Gastroesophageal sphincter (tissue), 4 donors: Measurements from ENCODE around the gene ARID5B. TPM values are rescaled to one million over a fixed set of nuclear protein-coding genes. Genes with fewer than 3 reads are reported as not detected.

Experiments used
- ATAC-seq: fragments of 150-250 bp; one replicate; pipeline ENCODE4 v1.9.1; 2016; ENCODE audit warnings: mild to moderate bottlenecking, moderate library complexity
- H3K27ac ChIP-seq, 4 donors: fragments of 200-600 bp; sonication (generic) in 3 of 4; 1 replicate in 3 of 4; 2 replicates in 1 of 4; pipeline ENCODE4 v1.5.1; 2016 to 2019
- H3K27me3 ChIP-seq: fragments of 200-600 bp; sonication (generic); one replicate; pipeline ENCODE4 v1.5.1; 2019
- H3K36me3 ChIP-seq, 2 donors: fragments of 200-600 bp; sonication (generic); one replicate each; pipeline ENCODE4 v1.5.1; 2019; ENCODE audit warnings: control low read depth in 1 of 2
- H3K4me1 ChIP-seq, 3 donors: fragments of 200-600 bp; sonication (generic); 1 replicate in 2 of 3; 2 replicates in 1 of 3; pipeline ENCODE4 v1.5.1; 2016 to 2019; ENCODE audit warnings: control low read depth in 2 of 3
- H3K4me3 ChIP-seq, 2 donors: fragments of 200-600 bp; sonication (generic); one replicate each; pipeline ENCODE4 v1.5.1; 2019; ENCODE audit warnings: mild to moderate bottlenecking in 1 of 2, moderate library complexity in 1 of 2
- H3K9me3 ChIP-seq, 3 donors: fragments of 200-600 bp; sonication (generic); one replicate each; pipeline ENCODE4 v1.5.1; 2017 to 2019; ENCODE audit warnings: control low read depth in 2 of 3
- CTCF ChIP-seq, 4 experiments: fragments of 200-600 bp in 2 of 4; fragments of 450-650 bp in 2 of 4; sonication (generic) in 1 of 4; IDR thresholded peaks; one replicate each; pipeline ENCODE4 v1.5.1; 2017 to 2019; ENCODE audit warnings: antibody characterized with exemption in 4 of 4, mild to moderate bottlenecking in 2 of 4, moderate library complexity in 2 of 4
- EP300 ChIP-seq: sonication (generic); formaldehyde crosslinking; IDR thresholded peaks from one replicate; pipeline ENCODE4 v1.6.1; 2017; ENCODE audit warnings: antibody characterized with exemption, mild to moderate bottlenecking
- POLR2A ChIP-seq, 2 donors: fragments of 450-650 bp; IDR thresholded peaks; one replicate each; pipeline ENCODE4 v1.6.1; 2017; ENCODE audit warnings: antibody characterized with exemption in 2 of 2, mild to moderate bottlenecking in 2 of 2, moderate library complexity in 1 of 2
- POLR2AphosphoS5 ChIP-seq: sonication (generic); formaldehyde crosslinking; IDR thresholded peaks from one replicate; pipeline ENCODE4 v1.6.1; 2017; ENCODE audit warnings: antibody characterized with exemption
- WGBS, 2 donors: methylation state at CpG; one replicate each; pipeline ENCODE4 v1.1.5; 2018; ENCODE audit warnings: low coverage in 1 of 2; 5-methylcytosine and 5-hydroxymethylcytosine counted together
- total RNA-seq, 4 donors: library from RNA; depleted of rRNA; stranded (reverse); fragments of >200 nt; gene quantifications; one replicate each; pipeline ENCODE4 v1.1.0, GENCODE V29; 2016

ARID5B gene
- total RNA-seq, 4 donors from 2014 or later = 34.7 to 81.4 (median 62.5) TPM

GRCh38 chr10:62031507-62031906 lies 130.0 kb downstream of the ARID5B start:
- no peak overlapping the region for H3K4me3 ChIP-seq
- WGBS, 2 donors = 87 to 89% methylated on average over 2 of the region's 2 CpGs
- no peaks in the 10 kb centered on the region for H3K36me3 ChIP-seq
- no peak for TF ChIP-seq CTCF (IDR thresholded peaks at IDR 0.05)
- TF ChIP-seq POLR2A (IDR thresholded peaks at IDR 0.05) = no peak
- TF ChIP-seq EP300 = no peak
- no peak for ATAC-seq
- H3K4me1 ChIP-seq = peaks cover 0 to 25% (median 2%) of the 10 kb centered on the region in 3 donors
- no peak overlapping the region for H3K27ac ChIP-seq
- no peaks in the 10 kb centered on the region for H3K9me3 ChIP-seq
- no peaks in the 10 kb centered on the region for H3K27me3 ChIP-seq

GRCh38 chr10:62033125-62033524 lies 131.6 kb downstream of the ARID5B start:
- no peak overlapping the region for H3K27ac ChIP-seq
- TF ChIP-seq POLR2AphosphoS5 (no peak), POLR2A (IDR thresholded peaks at IDR 0.05) (no peak), CTCF (IDR thresholded peaks at IDR 0.05) (no peak), EP300 (no peak)
- H3K9me3 ChIP-seq = no peaks in the 10 kb centered on the region
- WGBS, 2 donors = 78 to 95% methylated on average over 3 of the region's 3 CpGs
- H3K4me1 ChIP-seq = peaks cover 10 to 41% (median 11%) of the 10 kb centered on the region in 3 donors
- ATAC-seq = no peak
- no peaks in the 10 kb centered on the region for H3K27me3 ChIP-seq
- no peak overlapping the region for H3K4me3 ChIP-seq
- H3K36me3 ChIP-seq = no peaks in the 10 kb centered on the region

- no peaks in the 10 kb centered on the region for H3K36me3 ChIP-seq
- H3K27ac ChIP-seq = no peak overlapping the region
- no peaks in the 10 kb centered on the region for H3K9me3 ChIP-seq
- H3K27me3 ChIP-seq = no peaks in the 10 kb centered on the region
- no peak for ATAC-seq
- peaks cover 14 to 51% (median 17%) of the 10 kb centered on the region in 3 donors for H3K4me1 ChIP-seq
- H3K4me3 ChIP-seq = no peak overlapping the region
- WGBS, 2 donors = 35 to 60% methylated on average over 7 of the region's 7 CpGs
- TF ChIP-seq POLR2A (IDR thresholded peaks at IDR 0.05) (no peak), POLR2AphosphoS5 (no peak), CTCF (IDR thresholded peaks at IDR 0.05) (no peak), EP300 (no peak)
These were observed 132.7 kb downstream of the ARID5B start for GRCh38 chr10:62034096-62034640.

GRCh38 chr10:62036186-62037081 lies 134.9 kb downstream of the ARID5B start:
- no peak for TF ChIP-seq POLR2A (IDR thresholded peaks at IDR 0.05)
- no peak for TF ChIP-seq POLR2AphosphoS5
- TF ChIP-seq CTCF (IDR thresholded peaks at IDR 0.05) = no peak
- no peak for TF ChIP-seq EP300
- no peaks in the 10 kb centered on the region for H3K36me3 ChIP-seq
- H3K4me1 ChIP-seq = peaks cover 17 to 59% (median 22%) of the 10 kb centered on the region in 3 donors
- WGBS, 2 donors = 42 to 67% methylated on average over 4 to 5 of the region's 11 CpGs
- ATAC-seq = peak; percentile 1
- no peaks in the 10 kb centered on the region for H3K27me3 ChIP-seq
- no peak overlapping the region for H3K4me3 ChIP-seq
- no peaks in the 10 kb centered on the region for H3K9me3 ChIP-seq
- H3K27ac ChIP-seq = peak overlapping the region; percentile 41 to 79 (median 74)
